Measurements from ENCODE around the gene USP6NL. TPM values are rescaled to one million over a fixed set of nuclear protein-coding genes. Genes with fewer than 3 reads are reported as not detected.

USP6NL gene
- total RNA-seq, 1 experiment from 2014 or later: 35.6 TPM

GRCh38 chr10:11615396-11615795 lies 3.9 kb upstream of the USP6NL start:
- Histone ChIP-seq H3K27me3 (replicated peaks; ENCODE audit: control insufficient read depth, insufficient read depth, low read length) (no peaks in the 10 kb centered on the region), H3K4me3 (ENCODE audit: low read depth, low read length) (no peak overlapping the region), H3K9me3 (peaks cover 15% of the 10 kb centered on the region), H3K36me3 (ENCODE audit: control insufficient read depth, insufficient read depth, low read length) (no peaks in the 10 kb centered on the region), H3K4me1 (peaks cover 34% of the 10 kb centered on the region)
- no peak overlapping the region for H3K4me3 Mint-ChIP-seq (ENCODE audit: unreplicated experiment)
- peaks cover 9% of the 10 kb centered on the region for H3K36me3 Mint-ChIP-seq (ENCODE audit: insufficient read depth, unreplicated experiment)
- peak overlapping the region; percentile 10 for H3K27ac Mint-ChIP-seq (ENCODE audit: unreplicated experiment)
- POLR2A ChIA-PET: no interaction called here
- no TSS peak for BruUV-seq (replicated peaks)
- peaks cover 6% of the 10 kb centered on the region for H3K9me3 Mint-ChIP-seq (ENCODE audit: unreplicated experiment)
- H3K27me3 Mint-ChIP-seq (ENCODE audit: insufficient read depth, unreplicated experiment): no peaks in the 10 kb centered on the region
- intact Hi-C loops (cut with micrococcal nuclease; ENCODE audit: unreplicated experiment): no loop called here
- no peak for DNase-seq
- TF ChIP-seq, protein P1, sequence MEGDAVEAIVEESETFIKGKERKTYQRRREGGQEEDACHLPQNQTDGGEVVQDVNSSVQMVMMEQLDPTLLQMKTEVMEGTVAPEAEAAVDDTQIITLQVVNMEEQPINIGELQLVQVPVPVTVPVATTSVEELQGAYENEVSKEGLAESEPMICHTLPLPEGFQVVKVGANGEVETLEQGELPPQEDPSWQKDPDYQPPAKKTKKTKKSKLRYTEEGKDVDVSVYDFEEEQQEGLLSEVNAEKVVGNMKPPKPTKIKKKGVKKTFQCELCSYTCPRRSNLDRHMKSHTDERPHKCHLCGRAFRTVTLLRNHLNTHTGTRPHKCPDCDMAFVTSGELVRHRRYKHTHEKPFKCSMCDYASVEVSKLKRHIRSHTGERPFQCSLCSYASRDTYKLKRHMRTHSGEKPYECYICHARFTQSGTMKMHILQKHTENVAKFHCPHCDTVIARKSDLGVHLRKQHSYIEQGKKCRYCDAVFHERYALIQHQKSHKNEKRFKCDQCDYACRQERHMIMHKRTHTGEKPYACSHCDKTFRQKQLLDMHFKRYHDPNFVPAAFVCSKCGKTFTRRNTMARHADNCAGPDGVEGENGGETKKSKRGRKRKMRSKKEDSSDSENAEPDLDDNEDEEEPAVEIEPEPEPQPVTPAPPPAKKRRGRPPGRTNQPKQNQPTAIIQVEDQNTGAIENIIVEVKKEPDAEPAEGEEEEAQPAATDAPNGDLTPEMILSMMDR (IDR thresholded peaks at IDR 0.05; ENCODE audit: insufficient read depth in 1 of 2, low read depth in 1 of 2, low read length in 1 of 2, severe bottlenecking in 1 of 2, unreplicated experiment in 1 of 2): no peak
- CTCF ChIA-PET: no interaction called here
- H3K4me1 Mint-ChIP-seq (ENCODE audit: low read depth, unreplicated experiment): peaks cover 17% of the 10 kb centered on the region

- peak in 1 of 2 experiments; percentile 58 for DNase-seq
- ChIA-PET POLR2A (interaction anchor here (0.6 to 1.0 kb wide), 3 partner anchors 73 to 324 kb away, joined by 3 to 4 read pairs (median 3); no protein-coding TSS in a partner anchor), CTCF (interaction anchor here (0.8 to 2.3 kb wide), 3 partner anchors 95 to 145 kb away, joined by 3 to 8 read pairs (median 4); no protein-coding TSS in a partner anchor)
- Mint-ChIP-seq H3K36me3 (ENCODE audit: insufficient read depth, unreplicated experiment) (peaks cover 6% of the 10 kb centered on the region), H3K4me1 (ENCODE audit: low read depth, unreplicated experiment) (peaks cover 25% of the 10 kb centered on the region), H3K27me3 (ENCODE audit: insufficient read depth, unreplicated experiment) (no peaks in the 10 kb centered on the region), H3K9me3 (ENCODE audit: unreplicated experiment) (no peaks in the 10 kb centered on the region), H3K27ac (ENCODE audit: unreplicated experiment) (peak overlapping the region; percentile 81), H3K4me3 (ENCODE audit: unreplicated experiment) (peak overlapping the region; percentile 82)
- BruUV-seq (replicated peaks): TSS peak; percentile 83
- H3K4me1 ChIP-seq: peaks cover 46% of the 10 kb centered on the region
- no peaks in the 10 kb centered on the region for H3K27me3 ChIP-seq (replicated peaks; ENCODE audit: control insufficient read depth, insufficient read depth, low read length)
- no peaks in the 10 kb centered on the region for H3K36me3 ChIP-seq (ENCODE audit: control insufficient read depth, insufficient read depth, low read length)
- intact Hi-C loops (cut with micrococcal nuclease; ENCODE audit: unreplicated experiment): loop anchor here (1.0 to 2.0 kb wide), 2 partner anchors 74 to 113 kb away; no protein-coding TSS in a partner anchor
- H3K4me3 ChIP-seq (ENCODE audit: low read depth, low read length): peak overlapping the region; percentile 94
- TF ChIP-seq, protein P1 (IDR thresholded peaks at IDR 0.05; ENCODE audit: insufficient read depth in 1 of 2, low read depth in 1 of 2, low read length in 1 of 2, severe bottlenecking in 1 of 2, unreplicated experiment in 1 of 2): no peak
- H3K9me3 ChIP-seq: peaks cover 2% of the 10 kb centered on the region; the same call in 1 of the 2 replicates
Observed at GRCh38 chr10:11612021-11613001, 861 bp upstream of the USP6NL start.

- Histone ChIP-seq H3K9me3 (no peaks in the 10 kb centered on the region), H3K36me3 (ENCODE audit: control insufficient read depth, insufficient read depth, low read length) (no peaks in the 10 kb centered on the region), H3K27me3 (replicated peaks; ENCODE audit: control insufficient read depth, insufficient read depth, low read length) (no peaks in the 10 kb centered on the region), H3K4me1 (peaks cover 43% of the 10 kb centered on the region), H3K4me3 (ENCODE audit: low read depth, low read length) (peak overlapping the region; percentile 94)
- Mint-ChIP-seq H3K4me3 (ENCODE audit: unreplicated experiment) (peak overlapping the region; percentile 82), H3K4me1 (ENCODE audit: low read depth, unreplicated experiment) (peaks cover 28% of the 10 kb centered on the region), H3K9me3 (ENCODE audit: unreplicated experiment) (no peaks in the 10 kb centered on the region), H3K36me3 (ENCODE audit: insufficient read depth, unreplicated experiment) (peaks cover 6% of the 10 kb centered on the region), H3K27ac (ENCODE audit: unreplicated experiment) (peak overlapping the region; percentile 72), H3K27me3 (ENCODE audit: insufficient read depth, unreplicated experiment) (no peaks in the 10 kb centered on the region)
- TF ChIP-seq, protein P1 (IDR thresholded peaks at IDR 0.05; ENCODE audit: insufficient read depth in 1 of 2, low read depth in 1 of 2, low read length in 1 of 2, severe bottlenecking in 1 of 2, unreplicated experiment in 1 of 2): no peak
- BruUV-seq (replicated peaks): no TSS peak
- ChIA-PET CTCF (no interaction called here), POLR2A (no interaction called here)
- peak; percentile 48 to 60 for DNase-seq
- intact Hi-C loops (cut with micrococcal nuclease; ENCODE audit: unreplicated experiment): loop anchor here (1.0 to 2.0 kb wide), 4 partner anchors 8 to 147 kb away; no protein-coding TSS in a partner anchor
Observed at GRCh38 chr10:11610826-11611247, 613 bp downstream of the USP6NL start.

Measured in Caco-2 (cell line).